ENCODE measurements around the gene DYNC1H1. TPM values are rescaled to one million over a fixed set of nuclear protein-coding genes. Genes with fewer than 3 reads are reported as not detected.

The DYNC1H1 gene
- total RNA-seq, 2 experiments from 2014 or later = 209 to 291 TPM

- intact Hi-C loops (cut with micrococcal nuclease; ENCODE audit: unreplicated experiment) = no loop called here
- Histone ChIP-seq H3K9me3 (ENCODE audit: low read length) (no peaks in the 10 kb centered on the region), H4K20me1 (ENCODE audit: insufficient read depth, low read length) (no peaks in the 10 kb centered on the region), H3K4me1 (ENCODE audit: insufficient read depth, low read length, poor library complexity, severe bottlenecking) (peaks cover 7% of the 10 kb centered on the region), H3K4me3 (ENCODE audit: low read depth, low read length, poor library complexity, severe bottlenecking) (no peak overlapping the region), H3K79me2 (ENCODE audit: insufficient read depth, low read depth, low read length) (no peaks in the 10 kb centered on the region), H2AFZ (ENCODE audit: low read length) (no peak overlapping the region), H3K36me3 (ENCODE audit: insufficient read depth, low read length) (peaks cover 89% of the 10 kb centered on the region), H3K4me2 (ENCODE audit: low read length) (no peak overlapping the region), H3K9me2 (ENCODE audit: insufficient read depth, low read length) (no peaks in the 10 kb centered on the region), H3K27ac (ENCODE audit: low read depth, low read length, poor library complexity, severe bottlenecking) (no peak overlapping the region)
- ChIA-PET CTCF (ENCODE audit: unreplicated experiment) (no interaction called here), POLR2A (no interaction called here)
- DNase-seq (ENCODE audit: low spot score) = no peak
- no TSS peak for BruUV-seq (replicated peaks)
- TF ChIP-seq EZH2phosphoT487 (IDR thresholded peaks at IDR 0.05; ENCODE audit: borderline replicate concordance, low read depth, low read length) = no peak
- no peak for TF ChIP-seq CTCF (conservative IDR thresholded peaks at IDR 0.05; ENCODE audit: low read length)
These were observed 33.3 kb downstream of the DYNC1H1 start for GRCh38 chr14:101997429-101998336.

GRCh38 chr14:102000902-102001301, 36.5 kb downstream of the DYNC1H1 start:
- Histone ChIP-seq H3K36me3 (ENCODE audit: insufficient read depth, low read length) (peaks cover 94% of the 10 kb centered on the region), H4K20me1 (ENCODE audit: insufficient read depth, low read length) (no peaks in the 10 kb centered on the region), H3K27ac (ENCODE audit: low read depth, low read length, poor library complexity, severe bottlenecking) (no peak overlapping the region), H3K9me3 (ENCODE audit: low read length) (no peaks in the 10 kb centered on the region), H2AFZ (ENCODE audit: low read length) (no peak overlapping the region), H3K4me1 (ENCODE audit: insufficient read depth, low read length, poor library complexity, severe bottlenecking) (no peaks in the 10 kb centered on the region), H3K4me3 (ENCODE audit: low read depth, low read length, poor library complexity, severe bottlenecking) (no peak overlapping the region), H3K79me2 (ENCODE audit: insufficient read depth, low read depth, low read length) (no peaks in the 10 kb centered on the region), H3K9me2 (ENCODE audit: insufficient read depth, low read length) (no peaks in the 10 kb centered on the region), H3K4me2 (ENCODE audit: low read length) (no peak overlapping the region)
- POLR2A ChIA-PET = no interaction called here
- BruUV-seq (replicated peaks) = TSS peak; percentile 62
- intact Hi-C loops (cut with micrococcal nuclease; ENCODE audit: unreplicated experiment) = no loop called here
- CTCF ChIA-PET (ENCODE audit: unreplicated experiment) = no interaction called here
- DNase-seq (ENCODE audit: low spot score) = no peak
- TF ChIP-seq CTCF (conservative IDR thresholded peaks at IDR 0.05; ENCODE audit: low read length) = no peak
- no peak for TF ChIP-seq EZH2phosphoT487 (IDR thresholded peaks at IDR 0.05; ENCODE audit: borderline replicate concordance, low read depth, low read length)

- H3K4me1 ChIP-seq (ENCODE audit: insufficient read depth, low read length, poor library complexity, severe bottlenecking) = no peaks in the 10 kb centered on the region
- TF ChIP-seq CTCF (conservative IDR thresholded peaks at IDR 0.05; ENCODE audit: low read length) (no peak), EZH2phosphoT487 (IDR thresholded peaks at IDR 0.05; ENCODE audit: borderline replicate concordance, low read depth, low read length) (no peak)
- no peak overlapping the region for H3K4me3 ChIP-seq (ENCODE audit: low read depth, low read length, poor library complexity, severe bottlenecking)
- H3K79me2 ChIP-seq (ENCODE audit: insufficient read depth, low read depth, low read length) = no peaks in the 10 kb centered on the region
- H2AFZ ChIP-seq (ENCODE audit: low read length) = no peak overlapping the region
- H4K20me1 ChIP-seq (ENCODE audit: insufficient read depth, low read length) = no peaks in the 10 kb centered on the region
- CTCF ChIA-PET (ENCODE audit: unreplicated experiment) = no interaction called here
- BruUV-seq (replicated peaks) = no TSS peak
- no peak overlapping the region for H3K4me2 ChIP-seq (ENCODE audit: low read length)
- H3K9me3 ChIP-seq (ENCODE audit: low read length) = no peaks in the 10 kb centered on the region
- no peak overlapping the region for H3K27ac ChIP-seq (ENCODE audit: low read depth, low read length, poor library complexity, severe bottlenecking)
- intact Hi-C loops (cut with micrococcal nuclease; ENCODE audit: unreplicated experiment) = loop anchor here (5.0 kb wide), 1 partner anchor 37 kb away; no protein-coding TSS in a partner anchor
- H3K9me2 ChIP-seq (ENCODE audit: insufficient read depth, low read length) = no peaks in the 10 kb centered on the region
- H3K36me3 ChIP-seq (ENCODE audit: insufficient read depth, low read length) = peaks cover 94% of the 10 kb centered on the region
- POLR2A ChIA-PET = interaction anchor here (0.5 kb wide), 1 partner anchor 1272 kb away, joined by 4 read pairs; no protein-coding TSS in a partner anchor
- DNase-seq (ENCODE audit: low spot score) = no peak
These were observed 41.0 kb downstream of the DYNC1H1 start for GRCh38 chr14:102005336-102005735.

Data from OCI-LY7 (cell line).